ENCODE measurements around the gene DNAJC21. TPM values are rescaled to one million over a fixed set of nuclear protein-coding genes. Genes with fewer than 3 reads are reported as not detected.

The DNAJC21 gene
- total and polyA plus RNA-seq, 9 of the 15 experiments (the other 6 are each of a cell fraction or from before 2014, with no cell fraction given), result 26.6 to 105 (median 70.7) TPM

GRCh38 chr5:34898258-34898895 lies 31.0 kb upstream of the DNAJC21 start (continued):
- TF ChIP-seq MYBL2 (IDR thresholded peaks at IDR 0.05; ENCODE audit: low read depth) (no peak), MYBL2 (CRISPR knock-in tag; IDR thresholded peaks at IDR 0.05; ENCODE audit: borderline replicate concordance) (no peak), HOMEZ (CRISPR knock-in tag; IDR thresholded peaks at IDR 0.05) (no peak), EGR1 (conservative IDR thresholded peaks at IDR 0.05) (no peak), JUND (IDR thresholded peaks at IDR 0.05; ENCODE audit: borderline replicate concordance, low read depth, low read length) (no peak), JUND (tag; IDR thresholded peaks at IDR 0.05; ENCODE audit: borderline replicate concordance, low read depth, low read length) (peak; percentile 34; the same call in 2 of the 3 replicates), EZH2 (IDR thresholded peaks at IDR 0.05; ENCODE audit: borderline replicate concordance, low read depth, low read length) (no peak), ZNF24 (IDR thresholded peaks at IDR 0.05) (no peak), ILK (tag; IDR thresholded peaks at IDR 0.05; ENCODE audit: borderline replicate concordance, low read depth) (no peak), UBTF (IDR thresholded peaks at IDR 0.05; ENCODE audit: borderline replicate concordance in 1 of 2, low read depth in 2 of 2, low read length in 2 of 2) (no peak), NCOA1 (IDR thresholded peaks at IDR 0.05; ENCODE audit: low read depth) (no peak), CTCF (IDR thresholded peaks at IDR 0.05 in 2 of 3, conservative IDR thresholded peaks at IDR 0.05 in 1 of 3; ENCODE audit: insufficient read depth in 2 of 3, low read depth in 1 of 3, low read length in 3 of 3) (peak; percentile 82 to 96 (median 93)), HDGF (IDR thresholded peaks at IDR 0.05) (no peak), TAF15 (IDR thresholded peaks at IDR 0.05; ENCODE audit: low read depth, low read length) (no peak), RBM34 (IDR thresholded peaks at IDR 0.05; ENCODE audit: borderline replicate concordance, insufficient read depth, low read length) (no peak), RB1 (IDR thresholded peaks at IDR 0.05; ENCODE audit: low read depth) (peak; percentile 28; the same call in 1 of the 2 replicates), MBD2 (IDR thresholded peaks at IDR 0.05; ENCODE audit: borderline replicate concordance, low read depth) (no peak), MTA2 (IDR thresholded peaks at IDR 0.05; ENCODE audit: low read depth) (no peak), ZC3H4 (CRISPR knock-in tag; IDR thresholded peaks at IDR 0.05; ENCODE audit: borderline replicate concordance) (no peak), ARHGAP35 (IDR thresholded peaks at IDR 0.05; ENCODE audit: partially characterized antibody) (no peak), OTX1 (CRISPR knock-in tag; IDR thresholded peaks at IDR 0.05) (no peak), MEIS2 (IDR thresholded peaks at IDR 0.05; ENCODE audit: partially characterized antibody) (peak; percentile 14), FOXP1 (CRISPR knock-in tag; IDR thresholded peaks at IDR 0.05) (no peak), PKNOX1 (IDR thresholded peaks at IDR 0.05) (no peak)
